GM19452 (cell line): ENCODE data around the gene ITGB2.

Experiments
- ATAC-seq: cut with Tn5 transposase; IDR thresholded peaks from one replicate; pipeline ENCODE4 v1.9.1; 2021; ENCODE audit not compliant: unreplicated experiment

The ITGB2 gene

DNA sequence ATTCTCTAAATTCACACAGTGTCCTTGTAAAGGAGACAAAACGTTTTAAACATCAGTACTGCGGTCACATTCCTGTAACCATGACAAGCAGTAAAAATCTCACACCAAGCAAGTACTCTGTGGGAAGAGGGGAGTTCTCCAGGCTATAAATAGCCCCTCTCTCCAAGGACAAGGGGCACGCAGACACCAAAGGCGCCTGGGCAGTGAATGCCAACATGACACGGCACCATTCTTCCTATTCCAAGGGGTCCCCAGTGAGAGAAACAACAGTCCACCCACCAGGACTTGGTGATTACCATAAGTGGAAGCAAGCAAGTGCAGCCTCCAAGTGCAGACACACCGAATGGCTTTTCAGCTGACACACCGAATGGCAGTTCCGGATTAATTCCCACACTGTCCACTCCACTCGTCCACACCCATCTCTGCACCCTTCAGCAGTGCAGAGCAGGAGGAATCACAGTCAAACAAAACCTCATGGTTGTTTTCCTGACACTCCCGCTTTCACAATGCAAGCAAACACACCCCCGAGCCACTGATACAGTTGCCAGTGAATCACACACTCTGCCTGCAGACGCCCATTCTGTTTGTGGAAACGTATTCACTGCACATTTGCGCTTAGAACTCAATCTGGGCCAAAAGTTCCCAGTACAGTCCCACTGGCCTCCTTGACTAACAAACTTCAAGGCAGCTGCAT, 49.0 kb downstream of the ITGB2 start:
- ATAC-seq = no peak

DNA sequence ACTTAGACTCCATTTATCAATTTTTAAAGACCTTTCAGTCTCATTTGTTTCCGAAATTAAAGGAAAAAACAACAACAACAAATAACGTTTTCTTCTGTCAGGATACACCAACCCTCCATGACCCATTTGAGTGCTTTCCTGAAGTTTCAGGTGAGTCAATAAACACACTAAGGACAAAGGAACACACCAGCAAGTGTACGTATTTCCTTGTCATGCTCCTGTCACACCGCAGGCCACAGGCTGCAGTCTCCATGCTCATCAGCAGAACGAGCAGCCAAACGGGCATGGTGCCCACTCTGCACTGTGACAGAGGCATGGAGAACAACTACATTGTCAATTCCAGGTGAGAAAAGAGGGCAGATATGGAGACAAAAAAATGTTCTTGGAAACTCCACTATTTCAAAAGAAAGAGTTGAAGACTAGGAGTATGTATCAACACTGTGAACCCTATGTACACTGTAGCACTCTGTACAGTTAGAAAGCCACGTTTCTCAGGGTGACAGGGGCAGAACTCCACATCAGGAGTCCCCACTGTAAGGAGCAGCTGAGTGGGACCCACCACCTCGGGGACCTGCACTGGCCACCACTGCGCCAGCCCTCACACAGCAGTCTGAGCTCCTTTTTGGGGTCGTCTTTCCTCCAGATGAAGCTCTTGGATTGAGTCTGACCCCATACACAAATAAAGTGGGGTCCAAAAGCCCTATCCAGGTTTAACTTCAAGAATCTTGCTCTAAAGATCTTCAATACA, 49.8 kb downstream of the ITGB2 start:
- ATAC-seq = no peak

DNA sequence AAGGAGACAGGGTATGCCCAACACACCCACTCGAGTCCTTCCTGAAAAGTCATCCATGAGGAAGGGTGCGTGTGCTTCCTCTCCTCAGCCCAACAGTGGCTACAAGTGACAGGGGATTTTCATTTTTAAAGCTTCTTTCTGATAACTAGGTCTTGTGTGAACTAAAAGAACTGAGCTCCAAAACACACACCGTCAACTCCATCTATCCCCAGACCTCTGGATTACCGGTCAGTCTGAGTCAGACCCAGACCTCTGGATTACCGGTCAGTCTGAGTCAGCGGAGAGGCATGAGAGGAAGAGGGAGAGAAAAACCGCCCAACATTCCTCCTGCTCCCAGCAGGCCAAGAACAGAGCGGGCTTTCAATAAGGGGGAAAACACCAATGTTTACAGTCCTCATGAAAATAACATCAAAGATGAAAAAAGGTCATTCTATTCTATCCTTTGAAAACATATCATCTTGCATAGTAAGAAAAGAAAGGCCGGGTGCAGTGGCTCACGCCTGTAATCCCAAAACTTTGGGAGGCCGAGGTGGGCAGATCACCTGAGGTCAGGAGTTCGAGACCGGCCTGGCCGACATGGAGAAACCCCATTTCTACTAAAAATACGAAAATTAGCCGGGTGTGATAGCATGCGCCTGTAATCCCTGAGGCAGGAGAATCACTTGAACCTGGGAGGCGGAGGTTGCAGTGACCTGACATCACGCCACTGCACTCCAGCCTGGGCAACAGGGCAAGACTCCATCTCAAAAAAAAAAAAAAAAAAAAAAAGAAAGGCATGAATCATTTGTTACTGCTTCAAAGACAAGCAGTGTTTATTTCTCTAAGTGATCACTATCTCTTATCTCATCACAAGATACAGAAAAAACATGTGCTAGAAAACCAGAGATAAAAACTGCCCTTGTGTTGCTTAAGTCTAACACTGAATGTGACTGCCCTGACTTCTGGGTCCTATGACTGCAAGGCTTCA, 50.6 kb downstream of the ITGB2 start:
- no peak for ATAC-seq

DNA sequence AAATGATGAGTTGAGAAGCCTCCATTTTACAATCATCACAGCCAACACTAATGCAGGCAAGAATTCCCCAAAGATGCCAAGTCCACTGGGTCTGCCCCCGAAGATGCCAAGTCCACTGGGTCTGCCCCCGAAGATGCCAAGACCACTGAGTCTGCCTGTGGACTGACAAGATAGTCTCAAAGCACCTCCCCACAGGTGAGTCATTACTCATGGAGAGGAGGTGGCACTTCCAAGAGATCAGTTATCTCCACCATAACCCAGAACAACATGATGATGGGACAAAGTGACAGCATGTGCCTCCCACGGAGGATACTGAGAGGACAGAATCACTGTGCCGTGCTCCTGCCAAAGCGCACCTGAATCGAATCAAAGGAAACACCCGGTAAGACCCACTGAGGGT, 52.0 kb downstream of the ITGB2 start:
- no peak for ATAC-seq

DNA sequence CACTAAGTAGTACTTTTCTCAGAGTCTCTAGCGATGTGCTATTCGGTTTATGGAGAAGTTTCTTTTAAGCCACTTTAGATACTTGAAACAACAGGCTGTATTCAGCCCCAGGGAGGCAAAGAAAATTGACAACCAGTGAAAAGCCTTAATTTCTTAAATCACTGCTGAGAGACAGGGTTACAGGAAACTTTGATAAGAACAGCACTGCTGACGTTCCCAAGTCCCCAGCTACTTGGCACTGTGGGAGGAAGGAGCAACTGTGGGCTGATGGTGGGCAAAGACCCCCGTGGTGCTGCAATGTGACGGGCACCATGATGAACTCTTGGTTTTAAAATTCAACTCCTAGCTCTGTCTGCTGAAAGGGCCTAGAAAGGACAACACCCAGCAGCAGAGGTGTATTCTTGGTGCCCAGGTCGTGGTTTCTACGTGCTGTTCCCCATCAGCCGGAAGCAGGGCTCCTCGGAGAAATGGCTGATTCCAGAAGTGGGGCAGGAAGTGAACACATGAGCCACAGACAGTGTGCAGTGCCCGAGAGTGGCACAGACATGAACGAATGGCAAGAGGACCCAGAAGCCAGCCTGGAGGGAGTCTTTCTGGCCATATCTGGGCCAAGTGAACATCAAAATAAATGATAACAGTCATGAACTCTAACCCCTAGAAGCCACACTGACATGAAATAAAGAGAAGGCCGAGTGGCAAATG, 52.5 kb downstream of the ITGB2 start:
- ATAC-seq = no peak

DNA sequence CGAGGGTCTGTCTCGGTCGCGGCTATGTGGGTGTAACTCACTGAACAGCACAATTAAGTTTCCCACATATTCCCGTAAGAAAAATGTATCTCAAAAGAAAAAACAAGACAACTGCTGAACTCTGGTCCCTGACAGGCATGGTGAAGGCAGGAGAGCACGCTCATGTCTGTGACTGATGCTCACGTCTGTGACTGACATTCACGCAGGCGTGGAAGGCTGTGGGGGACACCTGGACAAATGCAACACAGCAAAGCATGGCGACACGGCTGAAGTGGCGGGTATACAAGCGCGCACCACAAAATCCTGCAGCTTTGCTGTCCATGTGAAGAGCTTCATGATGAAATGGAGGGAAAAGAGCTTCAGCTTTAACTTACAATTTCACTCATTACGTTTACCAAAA, 53.2 kb downstream of the ITGB2 start:
- no peak for ATAC-seq

DNA sequence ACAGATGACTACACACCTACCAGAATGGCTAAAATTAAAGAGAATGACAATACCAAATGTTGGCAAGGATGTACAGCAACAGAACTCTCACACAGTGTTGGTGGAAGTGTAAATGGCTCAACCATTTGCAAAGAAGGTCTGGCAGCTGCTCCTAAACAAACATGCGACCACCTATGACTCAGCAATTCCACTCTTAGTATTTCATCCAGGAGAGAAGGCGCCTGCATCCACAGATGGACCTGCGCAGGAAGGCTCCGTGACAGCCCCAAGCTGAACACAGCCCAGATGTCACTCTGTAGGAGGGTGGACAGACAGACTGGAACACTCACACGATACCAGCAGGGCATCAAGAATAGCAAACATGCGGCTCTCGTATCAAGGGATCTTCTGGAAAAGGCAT, 53.9 kb downstream of the ITGB2 start:
- no peak for ATAC-seq

DNA sequence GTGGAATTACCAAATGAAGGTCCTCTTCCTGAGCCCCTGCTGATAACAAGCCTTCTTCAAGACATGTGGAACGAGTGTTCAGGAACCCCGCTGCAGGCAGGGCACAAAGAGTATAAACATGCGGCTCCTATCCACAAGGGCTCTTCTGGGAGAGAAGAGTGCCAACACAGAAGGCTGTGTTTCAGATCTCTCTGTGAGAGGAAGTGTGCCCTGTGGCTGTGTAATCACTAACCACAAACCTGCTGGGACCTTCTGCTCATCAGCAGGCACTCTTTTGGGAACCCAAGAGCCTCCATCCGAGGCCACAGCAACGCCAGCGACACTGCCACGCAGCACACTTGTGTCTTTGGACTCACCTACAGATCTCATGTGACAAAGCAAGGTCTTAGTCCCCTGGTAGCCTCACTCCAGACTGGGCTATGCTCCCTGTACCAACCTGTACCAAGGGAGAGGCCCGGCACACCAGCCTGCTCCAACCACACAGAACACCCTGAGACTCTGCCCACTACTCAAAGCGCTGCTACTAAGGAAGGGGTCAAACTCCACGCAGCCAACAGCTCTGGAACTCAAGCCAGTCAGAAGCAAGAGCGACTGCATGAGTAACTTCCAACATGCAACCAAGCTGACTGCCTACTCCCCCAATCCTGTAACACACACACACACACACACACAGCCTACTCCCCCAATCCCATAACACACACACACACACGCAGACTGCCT, 55.0 kb downstream of the ITGB2 start:
- ATAC-seq = peak; percentile 58

DNA sequence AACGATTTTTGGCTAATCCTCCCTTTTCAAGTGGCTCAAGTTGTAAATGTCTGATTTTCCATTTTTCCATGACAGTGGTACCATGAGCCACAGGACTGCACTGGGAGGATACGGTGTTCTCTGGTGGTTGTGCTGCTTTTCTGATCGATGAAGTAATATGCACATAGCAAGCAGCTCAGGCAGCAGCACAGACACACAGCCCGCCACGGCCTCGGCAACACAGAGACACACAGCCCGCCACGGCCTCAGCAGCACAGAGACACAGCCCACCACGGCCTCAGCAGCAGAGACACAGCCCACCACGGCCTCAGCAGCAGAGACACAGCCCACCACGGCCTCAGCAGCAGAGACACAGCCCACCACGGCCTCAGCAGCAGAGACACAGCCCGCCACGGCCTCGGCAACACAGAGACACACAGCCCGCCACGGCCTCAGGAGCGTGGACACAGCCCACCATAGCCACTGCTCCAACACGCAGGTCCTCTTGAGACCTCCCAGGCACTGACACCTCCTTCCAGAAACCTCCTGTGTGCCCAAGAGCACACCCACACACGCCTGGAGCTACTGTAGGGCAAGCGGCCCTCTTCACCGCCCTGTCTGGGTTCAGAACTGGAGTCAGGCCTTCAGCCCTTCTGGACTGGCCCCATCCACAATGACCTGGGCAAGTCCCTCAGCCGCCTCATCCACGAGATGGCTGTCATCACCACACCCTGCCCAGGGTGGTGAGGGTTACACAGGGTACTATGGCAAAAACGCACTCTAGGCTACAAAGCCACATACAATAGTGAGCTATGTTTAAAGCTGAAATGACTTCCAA, 57.6 kb downstream of the ITGB2 start:
- no peak for ATAC-seq

DNA sequence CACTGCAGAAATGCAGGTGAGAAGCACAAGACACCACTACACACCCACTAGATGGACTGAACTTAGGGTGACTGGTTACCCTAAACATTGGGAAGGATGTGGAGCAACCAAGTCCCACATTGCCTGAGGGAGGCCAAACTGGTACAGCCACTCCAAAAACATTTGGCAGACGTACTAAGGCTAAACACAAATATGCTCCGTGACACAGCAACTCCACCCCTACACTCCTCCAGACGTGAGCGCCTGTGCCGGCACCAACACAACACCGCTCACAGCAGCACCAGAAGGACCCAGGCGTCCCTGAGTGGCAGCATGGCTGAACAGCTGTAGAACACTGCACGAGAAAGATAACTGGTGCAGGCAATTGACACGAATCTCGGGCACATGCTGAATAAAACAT, 61.9 kb downstream of the ITGB2 start:
- no peak for ATAC-seq

DNA sequence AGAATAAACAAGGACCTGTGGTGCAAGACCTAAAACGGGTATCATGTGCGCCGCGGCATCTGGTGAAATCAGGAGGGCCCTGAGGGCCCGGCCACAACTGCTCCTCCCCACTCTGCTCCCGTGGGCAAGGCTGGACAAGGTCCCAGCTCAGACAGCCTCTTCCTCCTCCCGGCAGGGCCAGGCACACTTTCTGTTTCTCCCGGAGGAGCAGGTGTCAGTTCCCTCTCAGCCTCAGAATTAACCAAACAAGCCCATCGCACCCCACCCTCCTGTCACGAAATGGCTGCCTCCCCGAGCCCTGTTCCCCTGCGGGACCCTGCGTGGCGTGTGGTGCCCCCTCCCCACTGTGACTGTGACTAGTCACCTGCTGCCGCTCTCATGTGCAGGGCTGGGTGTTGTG, 62.4 kb downstream of the ITGB2 start:
- no peak for ATAC-seq

DNA sequence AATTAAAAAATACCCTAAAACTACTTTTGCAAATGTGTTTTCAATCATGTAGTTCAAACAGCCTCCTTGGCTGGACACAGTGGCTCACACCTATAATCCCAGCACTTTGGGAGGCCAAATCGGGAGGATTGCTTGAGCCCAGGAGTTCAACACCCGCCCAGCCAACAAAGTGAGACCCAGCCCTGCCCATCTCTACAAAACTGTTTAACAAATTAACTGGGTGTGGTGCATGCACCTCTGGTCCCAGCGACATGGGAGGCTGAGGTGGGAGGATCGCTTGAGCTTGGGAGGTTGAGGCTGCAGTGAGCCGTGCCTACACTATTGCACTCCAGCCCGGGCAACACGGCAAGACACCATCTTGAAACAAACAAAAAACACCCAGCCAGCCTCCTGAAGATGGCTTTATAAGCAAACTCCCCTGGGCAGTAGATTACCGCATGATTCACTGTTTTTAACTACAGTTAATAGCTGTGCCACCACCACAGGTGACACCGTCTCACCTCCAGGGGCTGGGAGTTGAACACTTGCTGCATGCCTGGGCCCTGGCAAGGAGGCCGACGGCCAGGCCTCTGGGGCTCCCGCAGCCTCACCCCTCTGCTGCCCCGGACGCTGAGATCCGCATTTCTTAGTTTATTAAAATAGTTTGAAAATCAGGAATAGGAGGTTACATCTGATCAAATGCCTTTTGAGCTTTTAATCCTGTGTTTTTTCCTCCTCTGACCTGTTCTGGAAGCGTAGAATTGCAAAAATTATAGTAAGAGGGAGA, 63.4 kb downstream of the ITGB2 start:
- ATAC-seq = no peak

DNA sequence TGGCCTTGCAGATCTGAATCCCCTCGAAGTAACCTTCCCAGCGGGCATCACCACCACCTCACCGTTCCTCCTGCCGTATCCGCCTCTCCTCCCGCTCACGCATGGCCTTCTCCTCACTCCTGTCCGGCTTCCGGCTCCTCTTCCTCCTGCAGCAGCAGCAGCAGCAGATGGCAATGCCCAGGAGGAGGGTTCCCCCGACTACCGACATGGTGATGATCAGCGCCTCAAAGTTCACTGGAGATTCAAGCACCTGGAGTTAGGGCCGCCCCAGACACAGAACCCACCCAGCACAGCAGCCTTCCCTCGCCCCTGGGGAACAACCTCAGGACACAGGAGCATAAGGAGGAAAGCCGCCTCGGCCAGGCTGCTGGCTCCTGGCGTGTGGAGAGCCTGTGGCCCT, 64.6 kb downstream of the ITGB2 start:
- no peak for ATAC-seq

DNA sequence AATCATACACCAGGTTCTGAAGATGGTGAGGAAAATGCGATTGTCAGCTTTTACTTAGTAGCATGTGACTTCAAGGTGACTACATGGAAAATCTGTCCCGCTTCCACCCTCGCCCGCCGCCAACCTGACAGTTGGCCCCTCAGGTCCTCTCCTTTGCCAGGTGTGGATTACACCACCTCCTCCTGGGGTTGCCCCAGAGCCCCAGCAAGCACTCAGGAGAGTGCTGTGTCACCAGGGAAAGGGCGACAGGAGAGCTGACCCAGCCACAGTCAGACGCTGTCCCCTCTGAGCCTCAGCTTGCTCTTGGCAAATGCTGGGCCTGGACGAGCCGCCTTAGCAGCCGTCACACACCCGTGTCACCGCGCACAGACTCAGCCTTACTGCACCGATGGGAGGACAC, 65.1 kb downstream of the ITGB2 start:
- ATAC-seq = no peak

DNA sequence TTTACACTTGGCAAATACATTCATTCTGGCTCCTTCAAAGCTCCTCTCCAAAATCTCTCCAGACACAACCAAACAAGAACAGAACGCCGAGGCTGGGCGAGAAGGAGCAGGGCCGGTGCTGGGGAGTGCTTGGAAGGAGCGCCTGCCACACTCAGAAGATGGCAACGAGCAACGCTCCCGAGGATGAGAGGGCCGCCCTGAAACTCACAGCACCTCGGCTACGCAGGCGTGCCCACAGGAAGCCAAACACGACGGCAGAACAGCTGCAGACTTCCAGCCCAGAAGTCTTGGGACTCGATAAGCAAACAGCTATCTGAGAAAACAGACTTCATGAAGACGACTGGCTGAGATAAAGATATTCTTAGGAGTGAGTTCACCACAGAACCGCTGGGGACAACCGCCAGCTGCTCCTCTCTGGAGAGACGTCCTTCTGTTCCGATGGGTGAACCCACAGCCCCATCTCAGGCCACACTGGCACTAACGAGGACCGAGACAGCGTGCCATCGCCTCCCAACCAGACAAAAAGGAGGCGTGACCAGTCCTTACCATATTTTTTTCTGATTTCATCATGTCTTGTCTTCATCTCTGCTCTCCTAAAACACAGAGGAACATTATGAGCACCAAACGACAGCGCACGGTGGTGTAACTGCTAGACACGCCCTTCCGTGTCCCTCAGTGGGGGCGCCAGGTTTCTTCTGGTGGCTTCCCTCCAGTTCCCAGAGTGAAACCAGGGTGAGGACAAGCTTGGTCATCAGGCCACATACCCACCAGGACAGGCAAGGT, 65.8 kb downstream of the ITGB2 start:
- no peak for ATAC-seq

DNA sequence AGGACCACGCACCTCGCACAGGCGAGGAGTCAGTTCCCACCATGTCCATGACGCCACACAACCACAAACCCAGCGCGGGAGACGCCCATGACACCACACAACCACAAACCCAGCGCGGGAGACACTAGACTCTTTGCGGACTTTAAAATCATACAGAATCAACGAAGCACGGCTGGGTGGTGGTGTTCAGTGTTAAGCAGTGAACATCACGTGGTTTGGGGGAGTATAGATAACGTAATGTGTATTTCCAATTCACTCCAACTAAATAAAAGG, 66.4 kb downstream of the ITGB2 start:
- ATAC-seq = no peak

DNA sequence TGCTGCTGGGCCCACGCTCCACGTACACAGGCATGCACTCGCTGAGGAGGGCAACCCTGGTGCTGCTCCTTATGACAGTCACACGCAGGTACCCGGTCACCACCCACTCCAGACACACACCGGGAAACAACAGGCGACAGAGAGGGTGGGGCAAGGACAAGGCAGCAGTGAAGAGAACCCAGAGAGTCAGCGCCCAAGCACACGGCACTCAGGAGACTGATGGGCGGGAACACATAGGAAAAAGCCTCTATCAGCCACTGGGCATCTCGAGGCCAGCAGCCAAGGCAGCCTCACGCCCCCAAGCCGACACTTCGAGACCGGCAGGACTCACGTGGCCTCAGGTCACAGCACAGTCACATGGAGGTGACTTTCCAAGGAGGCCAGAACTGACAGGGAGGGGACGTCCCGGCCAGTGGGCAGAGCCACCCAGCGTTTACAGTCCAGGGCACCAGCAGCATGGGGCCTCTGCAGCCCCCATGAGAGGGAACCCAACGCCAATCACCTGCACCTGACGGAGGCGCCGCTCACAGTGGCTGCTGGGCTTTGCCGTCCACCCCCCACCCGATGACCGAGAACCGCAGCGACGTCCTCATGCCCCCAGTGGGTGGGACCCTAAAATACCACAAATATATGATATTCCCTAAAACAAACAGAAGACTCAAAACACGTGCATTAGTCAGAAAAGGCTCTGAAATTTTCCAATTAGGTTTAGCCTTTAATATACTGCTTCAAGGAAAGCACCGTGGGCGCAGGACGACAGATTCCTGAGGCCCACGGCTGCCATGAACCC, 66.9 kb downstream of the ITGB2 start:
- no peak for ATAC-seq
